ENCODE results near the gene MFAP1.
"Not testable (repeated sequence)": the region's sequence is repeated elsewhere in the genome, so short reads cannot be mapped to it uniquely, and the experiment has no call there.

The MFAP1 gene, protein sequence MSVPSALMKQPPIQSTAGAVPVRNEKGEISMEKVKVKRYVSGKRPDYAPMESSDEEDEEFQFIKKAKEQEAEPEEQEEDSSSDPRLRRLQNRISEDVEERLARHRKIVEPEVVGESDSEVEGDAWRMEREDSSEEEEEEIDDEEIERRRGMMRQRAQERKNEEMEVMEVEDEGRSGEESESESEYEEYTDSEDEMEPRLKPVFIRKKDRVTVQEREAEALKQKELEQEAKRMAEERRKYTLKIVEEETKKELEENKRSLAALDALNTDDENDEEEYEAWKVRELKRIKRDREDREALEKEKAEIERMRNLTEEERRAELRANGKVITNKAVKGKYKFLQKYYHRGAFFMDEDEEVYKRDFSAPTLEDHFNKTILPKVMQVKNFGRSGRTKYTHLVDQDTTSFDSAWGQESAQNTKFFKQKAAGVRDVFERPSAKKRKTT

DNA sequence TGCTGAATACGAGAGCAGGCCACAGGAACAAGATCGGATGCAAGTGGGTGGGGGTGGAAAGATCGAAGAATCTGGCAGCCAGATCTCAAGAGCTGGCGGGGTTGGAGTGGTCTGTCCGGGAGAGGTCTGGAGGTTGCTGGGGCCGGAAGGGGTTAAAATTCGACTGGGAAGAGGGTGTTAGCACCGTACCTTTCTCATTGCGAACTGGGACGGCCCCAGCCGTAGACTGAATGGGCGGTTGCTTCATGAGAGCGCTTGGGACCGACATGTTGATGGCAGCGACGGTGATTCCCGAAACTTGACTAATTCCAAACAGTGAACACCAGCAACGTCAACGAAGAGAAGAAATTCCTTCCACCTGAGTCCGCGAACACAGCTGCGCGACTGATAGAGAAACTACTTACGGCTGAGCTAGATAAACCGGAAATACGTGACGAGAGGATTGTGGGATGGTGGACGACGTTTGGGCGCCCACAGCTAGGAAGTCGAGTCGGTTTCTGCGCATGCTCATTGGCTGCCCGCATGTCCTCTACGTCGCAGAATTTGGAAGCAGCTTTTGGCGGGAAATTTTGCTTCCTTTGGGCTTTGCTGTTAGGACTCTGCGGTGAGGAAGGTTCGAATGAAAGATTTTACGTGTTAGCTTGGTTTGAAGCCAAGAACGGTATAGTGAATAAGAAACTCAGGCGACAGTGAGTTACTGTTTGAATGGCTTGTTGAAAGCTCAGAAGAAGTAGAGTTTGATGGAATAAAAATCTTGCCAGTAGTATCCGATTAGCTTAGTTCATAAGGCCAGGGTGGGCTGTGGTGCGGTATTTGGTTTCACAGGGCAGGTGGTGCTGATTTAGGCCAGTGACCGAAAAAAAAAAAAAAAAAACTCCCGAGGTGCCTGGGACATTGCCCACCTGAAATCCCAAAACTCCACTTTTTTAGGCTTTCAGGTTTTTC, at the start of gene MFAP1:
MFAP1 (minus strand) TSS at position 389 of the 945 bp plus-strand sequence; CDS start at position 268, 121 bp downstream.
- FAIRE-seq: peak; percentile 86

DNA sequence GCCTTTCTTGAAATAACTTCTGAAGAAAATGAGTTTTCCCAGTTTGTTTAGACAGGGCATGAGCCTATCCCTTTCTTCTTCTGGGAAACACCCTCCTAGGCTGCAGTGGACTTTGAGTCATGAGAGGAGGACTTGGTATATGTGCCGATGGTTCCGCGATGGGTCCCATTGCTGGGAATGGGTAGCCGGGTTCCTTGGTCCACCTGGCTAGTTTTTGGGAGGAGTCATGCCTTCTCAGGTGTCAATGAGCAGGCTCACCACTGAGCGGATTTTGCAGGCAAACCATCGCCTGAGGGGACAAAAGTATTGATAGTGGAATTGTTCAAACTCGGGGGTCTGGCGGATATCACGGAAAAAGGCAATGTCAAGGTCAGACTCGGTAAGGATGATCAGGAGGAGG, 49.2 kb upstream of the MFAP1 start:
- FAIRE-seq: no peak

DNA sequence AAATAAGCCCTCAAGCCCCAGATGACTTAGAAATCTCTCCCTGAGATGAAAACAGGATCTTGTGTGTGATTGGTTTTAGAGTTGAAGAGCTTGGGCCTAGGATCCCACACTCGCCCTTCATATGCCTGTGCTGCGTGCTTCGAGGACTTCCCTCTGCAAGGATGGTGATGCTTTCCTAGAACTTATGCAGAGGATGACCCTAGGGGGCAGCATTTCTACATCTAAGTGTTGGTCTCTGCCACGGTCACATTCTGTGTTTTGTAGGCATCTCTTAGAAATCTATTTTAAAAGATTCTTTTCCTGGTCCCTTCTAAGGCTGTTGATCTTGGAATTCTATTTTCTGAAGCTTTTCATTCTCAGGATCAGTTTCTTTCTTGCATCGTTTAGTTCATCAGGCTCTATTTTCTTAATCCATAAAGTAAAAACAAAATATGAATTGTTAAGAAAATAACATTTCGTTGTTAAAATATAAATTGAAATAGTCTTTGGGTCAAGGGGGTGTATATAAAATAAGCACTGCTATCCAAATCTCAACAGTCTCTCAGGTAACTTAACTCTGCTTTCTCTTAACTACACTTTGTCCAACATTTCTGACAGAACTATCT, 48.0 kb upstream of the MFAP1 start:
- FAIRE-seq: no peak

DNA sequence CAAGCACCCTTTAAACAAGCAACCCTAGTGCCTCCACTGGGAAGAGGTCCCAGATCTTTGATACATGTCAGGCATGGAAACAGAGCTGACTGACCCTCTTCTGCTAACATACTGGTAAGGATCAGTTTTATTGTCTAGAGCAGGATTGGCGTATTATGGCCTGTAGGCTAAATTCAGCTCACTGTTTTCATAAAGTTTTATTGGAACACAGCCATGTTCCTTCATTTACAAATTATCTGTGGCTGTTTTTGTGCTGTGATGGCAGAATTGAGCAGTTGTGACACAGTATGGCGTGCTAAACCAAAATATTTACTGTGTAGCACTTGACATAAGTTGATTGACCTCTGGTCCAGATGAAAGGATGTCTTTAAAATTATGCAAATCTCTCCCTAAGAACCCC, 47.3 kb upstream of the MFAP1 start:
- FAIRE-seq: no peak

DNA sequence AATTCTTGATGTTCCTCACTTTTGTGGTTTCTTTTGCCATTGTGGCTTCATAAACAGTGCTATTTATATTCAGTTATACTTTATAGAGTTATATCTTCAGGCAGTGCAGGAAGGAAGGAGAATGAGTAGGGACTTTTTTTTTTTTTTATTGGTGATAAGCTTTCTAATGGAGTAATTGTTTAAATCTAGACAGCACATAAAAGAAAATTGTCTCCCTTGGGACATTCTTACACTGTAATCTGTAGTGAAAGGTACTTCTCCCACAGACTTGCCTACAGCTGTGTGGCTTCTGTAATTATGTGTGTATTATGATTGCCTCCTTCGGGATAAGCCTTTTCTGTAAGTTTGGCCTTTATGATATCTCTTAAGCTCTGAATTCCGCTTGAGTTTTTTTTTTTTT, 43.9 kb upstream of the MFAP1 start:
- no peak for FAIRE-seq

DNA sequence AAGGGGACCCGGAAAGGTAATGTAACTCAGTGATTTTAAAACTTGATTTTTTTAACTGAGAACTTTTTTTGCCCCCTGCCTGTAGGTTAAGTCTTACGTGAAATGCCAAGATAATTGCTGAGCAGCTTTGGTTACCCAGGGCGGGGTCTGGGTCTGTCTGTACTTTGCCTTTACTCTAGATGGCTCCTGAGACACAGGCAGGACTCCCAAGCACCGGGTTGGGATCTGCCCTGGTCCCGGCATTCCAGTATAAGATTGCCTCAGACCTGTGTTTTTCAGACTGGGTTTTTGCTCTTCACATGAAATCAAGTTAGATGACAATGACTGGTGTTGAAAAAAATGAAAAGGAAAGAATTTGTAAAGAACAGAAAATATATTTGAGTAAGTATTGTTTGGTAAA, 42.6 kb upstream of the MFAP1 start:
- FAIRE-seq: no peak

GRCh38 chr15:43866636-43867035, 42.1 kb upstream of the MFAP1 start:
- FAIRE-seq: not testable (repeated sequence)

DNA sequence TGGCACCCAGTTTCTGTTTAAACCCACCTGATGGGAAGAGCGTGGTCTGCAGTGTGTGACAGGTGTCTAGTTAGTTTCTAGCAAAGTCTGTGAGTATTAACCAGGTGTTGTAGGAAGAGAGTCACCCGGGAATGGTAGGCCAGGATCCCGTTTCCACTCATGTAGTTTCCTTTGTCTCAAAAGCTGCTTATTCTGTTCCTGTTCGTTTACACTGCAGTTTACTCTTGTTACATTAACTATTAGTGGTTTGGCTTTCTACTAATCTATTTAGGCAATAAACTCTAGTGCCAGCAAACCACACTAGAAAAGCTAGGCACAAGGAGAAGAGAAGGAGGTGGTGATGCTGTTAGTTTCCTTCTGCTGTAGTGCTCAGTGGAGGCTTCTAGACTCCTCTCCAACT, 35.1 kb upstream of the MFAP1 start:
- FAIRE-seq: no peak

GRCh38 chr15:43854801-43855200, 30.3 kb upstream of the MFAP1 start:
- no peak for FAIRE-seq

GRCh38 chr15:43852607-43853006, 28.1 kb upstream of the MFAP1 start:
- no peak for FAIRE-seq

GRCh38 chr15:43851251-43851650, 26.8 kb upstream of the MFAP1 start:
- FAIRE-seq: no peak

- FAIRE-seq: no peak
Observed at GRCh38 chr15:43845421-43845820, 20.9 kb upstream of the MFAP1 start.

DNA sequence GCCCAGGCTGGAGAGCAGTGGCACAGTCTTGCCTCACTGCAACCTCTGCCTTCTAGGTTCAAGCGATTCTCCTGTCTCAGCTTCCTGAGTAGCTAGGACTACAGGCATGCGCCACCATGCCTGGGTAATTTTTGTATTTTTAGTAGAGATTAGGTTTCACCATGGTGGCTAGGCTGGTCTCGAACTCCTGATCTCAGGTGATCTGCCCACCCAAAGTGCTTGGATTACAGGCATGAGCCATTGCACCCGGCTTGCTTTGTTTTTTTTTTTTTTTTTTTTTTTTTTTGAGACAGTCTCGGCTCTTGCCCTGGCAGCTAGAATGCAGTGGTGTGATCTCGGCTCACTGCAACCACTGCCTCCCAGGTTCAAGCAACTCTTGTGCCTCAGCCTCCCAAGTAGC, 8.0 kb upstream of the MFAP1 start:
- not testable (repeated sequence) for FAIRE-seq

DNA sequence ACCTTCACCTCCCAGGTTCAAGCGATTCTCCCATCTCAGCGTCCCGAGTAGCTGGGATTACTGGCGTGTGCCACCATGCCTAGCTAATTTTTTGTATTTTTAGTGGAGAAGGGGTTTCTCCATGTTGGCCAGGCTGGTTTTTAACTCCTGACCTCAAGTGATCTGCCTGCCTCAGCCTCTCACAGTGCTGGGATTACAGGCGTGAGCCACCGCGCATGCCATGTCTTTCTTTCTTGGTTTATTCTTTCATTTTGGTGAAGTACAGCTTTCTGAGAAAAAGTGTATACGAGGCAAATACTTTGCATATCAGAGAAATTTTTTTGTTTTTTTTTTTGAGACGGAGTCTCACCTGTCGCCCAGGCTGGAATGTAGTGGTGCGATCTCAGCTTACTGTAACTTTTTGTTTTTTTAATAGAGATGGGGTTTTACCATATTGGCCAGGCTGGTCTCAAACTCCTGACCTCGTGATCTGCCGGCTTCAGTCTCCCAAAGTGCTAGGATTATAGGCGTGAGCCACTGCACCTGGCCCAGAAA, 7.1 kb upstream of the MFAP1 start:
- FAIRE-seq: not testable (repeated sequence)

DNA sequence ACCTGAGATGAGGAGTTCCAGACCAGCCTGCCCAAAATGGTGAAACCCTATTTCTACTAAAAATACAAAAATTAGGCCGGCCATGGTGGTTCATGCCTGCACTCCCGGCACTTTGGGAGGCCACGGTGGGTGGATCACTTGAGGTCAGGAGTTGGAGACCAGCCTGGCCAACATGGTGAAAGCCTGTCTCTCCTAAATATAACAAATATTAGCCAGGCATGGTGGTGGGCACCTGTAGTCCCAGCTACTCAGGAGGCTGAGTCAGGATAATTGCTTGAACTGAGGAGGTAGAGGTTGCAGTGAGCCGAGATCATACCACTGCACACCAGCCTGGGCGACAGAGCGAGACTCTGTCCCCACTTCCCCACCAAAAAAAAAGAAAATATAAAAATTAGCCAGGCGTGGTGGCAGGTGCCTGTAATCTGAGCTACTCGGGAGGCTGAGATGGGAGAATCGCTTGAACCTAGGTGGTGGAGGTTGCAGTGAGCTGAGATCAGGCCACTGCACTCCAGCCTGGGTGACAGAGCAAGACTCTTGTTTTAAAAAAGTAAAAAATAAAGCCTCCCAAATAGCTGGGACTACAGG, 6.3 kb upstream of the MFAP1 start:
- not testable (repeated sequence) for FAIRE-seq

DNA sequence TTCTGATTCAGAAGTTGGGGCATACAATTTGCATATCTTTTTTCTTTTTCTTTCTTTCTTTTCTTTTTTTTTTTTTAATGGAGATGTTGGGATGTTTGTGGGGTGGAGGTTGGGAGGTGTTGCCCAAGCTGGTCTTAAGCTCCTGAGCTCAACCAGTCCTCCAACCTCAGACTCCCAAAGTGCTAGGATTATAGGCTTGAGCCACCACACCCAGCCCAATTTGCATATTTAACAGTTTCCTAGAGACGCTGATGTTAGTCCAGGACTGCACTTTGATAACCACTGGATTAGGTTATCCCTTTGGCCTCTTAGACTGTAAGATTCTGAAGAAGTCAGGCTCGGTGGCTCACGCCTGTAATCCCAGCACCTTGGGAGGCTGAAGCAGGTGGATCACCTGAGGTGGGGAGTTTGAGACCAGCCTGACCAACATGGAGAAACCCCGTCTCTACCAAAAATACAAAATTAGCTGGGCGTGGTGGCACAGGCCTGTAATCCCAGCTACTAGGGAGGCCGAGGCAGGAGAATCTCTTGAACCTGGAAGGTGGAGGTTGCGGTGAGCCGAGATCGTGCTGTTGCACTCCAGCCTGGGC, 5.6 kb upstream of the MFAP1 start:
- not testable (repeated sequence) for FAIRE-seq

- no peak for FAIRE-seq
Observed at GRCh38 chr15:43828061-43828657, 3.7 kb upstream of the MFAP1 start.

DNA sequence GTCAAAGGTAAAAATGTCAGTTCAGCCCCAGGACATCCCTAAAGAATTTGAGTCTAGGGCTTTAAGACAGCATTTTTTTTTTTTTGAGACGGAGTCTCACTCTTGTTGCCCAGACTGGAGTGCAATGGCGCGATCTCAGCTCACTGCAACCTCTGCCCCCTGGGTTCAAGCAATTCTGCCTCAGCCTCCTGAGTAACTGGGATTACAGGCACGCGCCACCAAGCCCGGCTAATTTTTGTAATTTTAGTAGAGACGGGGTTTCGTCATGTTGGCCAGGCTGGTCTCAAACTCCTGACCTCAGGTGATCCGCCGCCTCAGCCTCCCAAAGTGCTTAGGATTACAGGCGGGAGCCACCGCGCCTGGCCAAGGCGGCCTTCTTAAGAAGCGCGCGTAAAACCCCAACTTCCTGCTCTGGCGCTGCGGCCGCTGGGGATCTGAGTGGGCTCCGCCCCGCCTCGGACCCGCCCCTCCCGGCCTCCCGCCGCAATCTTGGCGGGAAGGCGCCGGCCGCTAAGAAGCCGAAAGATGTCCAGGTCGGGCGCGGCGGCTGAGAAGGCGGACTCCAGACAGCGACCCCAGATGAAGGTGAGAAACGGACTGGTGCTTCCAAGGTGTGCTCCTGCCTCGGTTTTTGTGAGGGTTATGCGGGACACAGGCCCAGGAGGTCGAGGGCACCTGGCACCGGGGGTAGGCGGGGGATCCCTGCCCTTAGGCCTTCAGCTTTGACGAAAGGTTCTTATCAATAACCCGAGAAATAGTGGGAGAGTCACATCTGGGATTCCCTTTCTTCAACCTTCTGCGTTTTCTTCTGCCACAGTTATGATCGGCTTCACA, 2.2 kb upstream of the MFAP1 start, which contains the start of gene WDR76:
WDR76 (plus strand) TSS at position 495 of the 834 bp plus-strand sequence; CDS start at position 526, 31 bp downstream.
- no peak for FAIRE-seq

- FAIRE-seq: no peak
Observed at GRCh38 chr15:43826029-43826507, 1.6 kb upstream of the MFAP1 start.

- not testable (repeated sequence) for FAIRE-seq
Observed at GRCh38 chr15:43825305-43825704, 815 bp upstream of the MFAP1 start.
